Measurements from ENCODE around the gene ZAR1. TPM values are rescaled to one million over a fixed set of nuclear protein-coding genes. Genes with fewer than 3 reads are reported as not detected.

The ZAR1 gene
- total RNA-seq, 1 donor from 2014 or later, result not detected

DNA sequence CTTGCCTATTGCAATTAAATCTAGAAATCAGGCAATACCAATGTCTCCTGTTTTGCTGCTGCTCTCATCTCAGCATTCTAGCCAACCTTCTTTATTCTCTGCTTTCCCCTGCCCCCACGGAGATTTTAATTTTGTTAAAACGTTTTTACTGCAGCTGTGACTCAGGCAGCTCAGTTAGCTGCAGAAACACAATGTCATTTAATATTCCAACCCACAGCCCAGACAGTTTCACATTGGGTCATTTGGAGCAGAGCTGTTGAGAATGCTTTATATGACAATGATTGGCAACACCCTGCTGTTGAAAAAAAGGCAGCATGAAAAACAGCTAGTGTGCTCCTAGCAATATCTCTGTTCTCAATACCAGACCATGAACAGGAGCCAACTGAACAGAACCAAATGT lies 19.5 kb upstream of the ZAR1 start:
- Histone ChIP-seq H3K27me3 (ENCODE audit: control insufficient read depth, insufficient read depth, low read length) (no peaks in the 10 kb centered on the region), H3K4me3 (ENCODE audit: low read depth, low read length) (no peak overlapping the region), H3K36me3 (ENCODE audit: control insufficient read depth, insufficient read depth, low read length) (no peaks in the 10 kb centered on the region)
- TF ChIP-seq, protein P1, sequence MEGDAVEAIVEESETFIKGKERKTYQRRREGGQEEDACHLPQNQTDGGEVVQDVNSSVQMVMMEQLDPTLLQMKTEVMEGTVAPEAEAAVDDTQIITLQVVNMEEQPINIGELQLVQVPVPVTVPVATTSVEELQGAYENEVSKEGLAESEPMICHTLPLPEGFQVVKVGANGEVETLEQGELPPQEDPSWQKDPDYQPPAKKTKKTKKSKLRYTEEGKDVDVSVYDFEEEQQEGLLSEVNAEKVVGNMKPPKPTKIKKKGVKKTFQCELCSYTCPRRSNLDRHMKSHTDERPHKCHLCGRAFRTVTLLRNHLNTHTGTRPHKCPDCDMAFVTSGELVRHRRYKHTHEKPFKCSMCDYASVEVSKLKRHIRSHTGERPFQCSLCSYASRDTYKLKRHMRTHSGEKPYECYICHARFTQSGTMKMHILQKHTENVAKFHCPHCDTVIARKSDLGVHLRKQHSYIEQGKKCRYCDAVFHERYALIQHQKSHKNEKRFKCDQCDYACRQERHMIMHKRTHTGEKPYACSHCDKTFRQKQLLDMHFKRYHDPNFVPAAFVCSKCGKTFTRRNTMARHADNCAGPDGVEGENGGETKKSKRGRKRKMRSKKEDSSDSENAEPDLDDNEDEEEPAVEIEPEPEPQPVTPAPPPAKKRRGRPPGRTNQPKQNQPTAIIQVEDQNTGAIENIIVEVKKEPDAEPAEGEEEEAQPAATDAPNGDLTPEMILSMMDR (IDR thresholded peaks at IDR 0.05; ENCODE audit: insufficient read depth, low read length, poor library complexity, severe bottlenecking), result no peak
- DNase-seq (ENCODE audit: low read depth), result peak; percentile 12

DNA sequence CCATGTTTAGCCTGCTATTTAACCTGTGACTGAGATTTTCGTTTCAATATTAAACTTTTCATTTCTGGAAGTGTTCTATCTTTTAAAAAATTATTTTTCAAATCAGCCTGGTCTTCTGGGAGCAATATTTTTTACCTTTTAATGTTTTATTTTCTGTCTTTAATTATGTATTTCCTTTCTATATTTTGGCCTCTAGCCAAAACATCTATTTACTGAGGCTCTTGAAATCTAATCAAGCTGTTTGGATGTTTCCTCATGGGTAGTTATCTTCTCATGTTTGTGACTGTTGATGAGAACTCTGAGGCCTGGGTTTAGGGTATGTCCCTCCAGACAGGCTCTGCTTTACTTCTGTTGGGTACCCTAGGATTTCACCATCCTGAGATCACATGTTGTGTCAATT lies 17.3 kb upstream of the ZAR1 start:
- Histone ChIP-seq H3K27me3 (ENCODE audit: control insufficient read depth, insufficient read depth, low read length) (no peaks in the 10 kb centered on the region), H3K36me3 (ENCODE audit: control insufficient read depth, insufficient read depth, low read length) (no peaks in the 10 kb centered on the region), H3K4me3 (ENCODE audit: low read depth, low read length) (no peak overlapping the region)
- TF ChIP-seq, protein P1 (IDR thresholded peaks at IDR 0.05; ENCODE audit: insufficient read depth, low read length, poor library complexity, severe bottlenecking), result no peak
- DNase-seq (ENCODE audit: low read depth), result no peak

DNA sequence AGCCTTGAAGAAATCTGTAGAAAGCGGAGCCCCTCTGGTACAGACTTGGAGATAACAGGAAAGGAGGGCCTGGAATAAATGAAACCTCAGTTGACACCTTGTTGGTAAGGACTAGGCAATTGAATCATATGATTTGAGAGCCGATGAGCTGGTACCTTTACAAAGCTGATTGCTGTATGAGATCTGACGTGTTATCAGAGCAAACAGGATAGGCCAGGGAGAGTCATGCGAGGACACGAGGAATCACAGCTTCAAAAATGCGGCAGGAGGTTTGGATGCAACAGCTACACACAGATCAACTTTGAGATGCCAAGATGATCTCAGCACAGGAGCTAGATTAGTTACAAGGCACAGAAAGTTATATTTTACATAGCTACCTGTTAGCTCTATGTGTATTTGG lies 14.3 kb upstream of the ZAR1 start:
- no peaks in the 10 kb centered on the region for H3K27me3 ChIP-seq (ENCODE audit: control insufficient read depth, insufficient read depth, low read length)
- no peak overlapping the region for H3K4me3 ChIP-seq (ENCODE audit: low read depth, low read length)
- DNase-seq (ENCODE audit: low read depth), result no peak
- no peaks in the 10 kb centered on the region for H3K36me3 ChIP-seq (ENCODE audit: control insufficient read depth, insufficient read depth, low read length)
- TF ChIP-seq, protein P1 (IDR thresholded peaks at IDR 0.05; ENCODE audit: insufficient read depth, low read length, poor library complexity, severe bottlenecking), result no peak

DNA sequence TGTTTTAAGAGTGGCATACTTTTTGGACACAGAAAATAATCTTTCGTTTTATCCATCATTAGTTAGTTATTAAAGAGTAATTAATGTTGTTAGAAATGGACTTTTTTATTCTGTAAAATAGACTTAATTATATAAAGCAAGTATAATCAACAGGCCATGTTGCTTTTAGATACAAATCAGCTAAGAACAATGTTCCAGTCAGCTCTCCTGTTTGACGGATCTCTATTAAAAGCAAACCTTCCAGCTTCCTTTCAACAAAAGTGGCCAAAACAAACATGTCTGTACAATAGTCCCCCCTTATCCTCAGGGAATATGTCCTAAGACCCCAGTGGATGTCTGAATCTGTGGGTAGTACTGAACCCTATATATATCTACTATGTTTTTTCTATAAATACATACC lies 11.8 kb upstream of the ZAR1 start:
- Histone ChIP-seq H3K27me3 (ENCODE audit: control insufficient read depth, insufficient read depth, low read length) (peaks cover 15% of the 10 kb centered on the region), H3K36me3 (ENCODE audit: control insufficient read depth, insufficient read depth, low read length) (no peaks in the 10 kb centered on the region), H3K4me3 (ENCODE audit: low read depth, low read length) (no peak overlapping the region)
- DNase-seq (ENCODE audit: low read depth), result no peak
- TF ChIP-seq, protein P1 (IDR thresholded peaks at IDR 0.05; ENCODE audit: insufficient read depth, low read length, poor library complexity, severe bottlenecking), result no peak

DNA sequence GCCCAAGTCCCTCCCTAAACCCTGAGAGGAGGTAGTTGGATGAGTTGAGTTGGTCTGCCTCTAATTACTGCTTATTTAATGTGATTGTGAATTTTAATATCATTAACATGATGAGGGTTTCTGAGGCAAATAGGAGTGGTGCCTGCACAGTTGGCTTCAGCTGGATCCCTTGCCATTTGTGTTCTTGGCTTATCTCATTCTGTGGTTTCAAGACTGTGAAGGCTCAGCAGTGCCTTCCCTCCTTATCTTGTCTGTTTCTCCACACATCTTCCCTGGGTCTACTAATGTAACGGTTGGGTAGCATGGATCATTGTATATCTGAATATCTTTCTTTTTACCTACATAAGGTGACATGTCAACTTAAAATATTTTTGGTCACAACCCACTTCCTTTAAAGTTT lies 8.5 kb upstream of the ZAR1 start:
- TF ChIP-seq, protein P1 (IDR thresholded peaks at IDR 0.05; ENCODE audit: insufficient read depth, low read length, poor library complexity, severe bottlenecking), result no peak
- H3K27me3 ChIP-seq (ENCODE audit: control insufficient read depth, insufficient read depth, low read length), result peaks cover 33% of the 10 kb centered on the region
- no peak overlapping the region for H3K4me3 ChIP-seq (ENCODE audit: low read depth, low read length)

DNA sequence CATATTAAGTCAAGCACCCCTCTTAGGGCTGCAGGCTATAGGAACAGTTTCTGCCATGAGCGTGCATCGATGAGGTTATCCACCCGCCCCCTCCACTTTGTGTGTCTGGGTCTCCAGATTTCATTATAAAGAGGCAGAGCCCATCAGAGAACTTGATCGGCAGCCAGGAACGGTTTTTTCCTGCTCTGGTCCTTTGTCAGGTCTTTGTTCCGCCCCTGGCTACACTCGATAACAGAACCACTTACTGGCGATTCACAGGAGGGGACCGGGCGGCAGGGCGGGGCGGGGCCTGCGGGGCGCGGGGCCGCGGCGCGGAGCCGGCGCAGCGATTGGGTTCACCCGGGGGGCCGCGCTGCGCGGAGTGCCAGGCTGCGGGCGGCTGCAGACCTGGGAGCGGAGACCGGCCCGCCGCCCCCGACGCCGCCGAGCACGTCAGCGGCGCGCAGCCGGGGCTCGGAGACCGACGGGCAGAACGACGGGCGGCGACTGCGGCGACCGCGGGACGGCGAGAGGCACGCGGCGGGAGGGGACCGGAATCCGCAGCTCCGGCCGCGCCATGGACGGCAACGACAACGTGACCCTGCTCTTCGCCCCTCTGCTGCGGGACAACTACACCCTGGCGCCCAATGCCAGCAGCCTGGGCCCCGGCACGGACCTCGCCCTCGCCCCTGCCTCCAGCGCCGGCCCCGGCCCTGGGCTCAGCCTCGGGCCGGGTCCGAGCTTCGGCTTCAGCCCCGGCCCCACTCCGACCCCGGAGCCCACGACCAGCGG lies 6.9 kb upstream of the ZAR1 start, which contains the start of gene SLC10A4:
SLC10A4 (plus strand) TSS at position 338 of the 771 bp plus-strand sequence; CDS start at position 557, 219 bp downstream.
- DNase-seq (ENCODE audit: low read depth), result no peak
- Histone ChIP-seq H3K36me3 (ENCODE audit: control insufficient read depth, insufficient read depth, low read length) (no peaks in the 10 kb centered on the region), H3K27me3 (ENCODE audit: control insufficient read depth, insufficient read depth, low read length) (peaks cover 36% of the 10 kb centered on the region), H3K4me3 (ENCODE audit: low read depth, low read length) (peak within 1 kb of the TSS; percentile 29)
- TF ChIP-seq, protein P1 (IDR thresholded peaks at IDR 0.05; ENCODE audit: insufficient read depth, low read length, poor library complexity, severe bottlenecking), result no peak

More for the DNA sequence above, 8.5 kb upstream of the ZAR1 start:
- no peak for DNase-seq (ENCODE audit: low read depth)
- no peaks in the 10 kb centered on the region for H3K36me3 ChIP-seq (ENCODE audit: control insufficient read depth, insufficient read depth, low read length)
